Activated CD8-positive, alpha-beta T cell treated with anti-CD3 and anti-CD28 coated beads for 36 hours (primary cell): ENCODE data around the gene PFKFB3. TPM values are rescaled to one million over a fixed set of nuclear protein-coding genes. Genes with fewer than 3 reads are reported as not detected.

Source experiments
- ATAC-seq: fragments of 200-7000 bp; cut with Tn5 transposase; one replicate; pipeline ENCODE4 v1.10.0; 2021; ENCODE audit warnings: mild to moderate bottlenecking, moderate library complexity
- CTCF ChIA-PET: fragments of 350-600 bp; sonication (Branson Sonifier 250); formaldehyde crosslinking; loops from one replicate; lab custom pipeline; 2021; ENCODE audit warnings: antibody characterized with exemption; lab: Charles Lee
- POLR2A ChIA-PET: fragments of 350-600 bp; sonication (Branson Sonifier 250); formaldehyde crosslinking; loops from one replicate; lab custom pipeline; 2021; ENCODE audit warnings: antibody characterized with exemption; lab: Charles Lee
- DNase-seq: peaks from one replicate; pipeline ENCODE4 v3.0.0-alpha.2; 2020
- H3K27ac Mint-ChIP-seq: one replicate; pipeline ENCODE4 v1.8.0; 2021; ENCODE audit warnings: mild to moderate bottlenecking, mixed read lengths
- H3K27me3 Mint-ChIP-seq: one replicate; pipeline ENCODE4 v1.8.0; 2021; ENCODE audit warnings: mixed read lengths
- H3K36me3 Mint-ChIP-seq: one replicate; pipeline ENCODE4 v1.8.0; 2021; ENCODE audit warnings: low read depth, mixed read lengths
- H3K4me1 Mint-ChIP-seq: one replicate; pipeline ENCODE4 v1.8.0; 2021; ENCODE audit warnings: low read depth, mixed read lengths
- H3K4me3 Mint-ChIP-seq: one replicate; pipeline ENCODE4 v1.8.0; 2021; ENCODE audit warnings: mild to moderate bottlenecking, moderate library complexity, mixed read lengths
- H3K9me3 Mint-ChIP-seq: one replicate; pipeline ENCODE4 v1.8.0; 2021; ENCODE audit warnings: mixed read lengths
- intact Hi-C: fragments of 100-400 bp; cut with micrococcal nuclease; formaldehyde crosslinking; loops from one replicate; pipeline ENCODE4 v1.10.0; 2022
- total RNA-seq, 2 experiments: library from RNA; stranded (reverse); gene quantifications; one replicate each; pipeline ENCODE4 v1.2.3, GENCODE V29; 2021
- TF ChIP-seq, protein P1 (sequence below): fragments of 200-600 bp; IDR thresholded peaks from one replicate; pipeline ENCODE4 v1.8.0; 2022; ENCODE audit warnings: antibody characterized with exemption, mild to moderate bottlenecking

Gene PFKFB3
- total RNA-seq, 2 experiments from 2014 or later = 107 to 117 TPM

DNA sequence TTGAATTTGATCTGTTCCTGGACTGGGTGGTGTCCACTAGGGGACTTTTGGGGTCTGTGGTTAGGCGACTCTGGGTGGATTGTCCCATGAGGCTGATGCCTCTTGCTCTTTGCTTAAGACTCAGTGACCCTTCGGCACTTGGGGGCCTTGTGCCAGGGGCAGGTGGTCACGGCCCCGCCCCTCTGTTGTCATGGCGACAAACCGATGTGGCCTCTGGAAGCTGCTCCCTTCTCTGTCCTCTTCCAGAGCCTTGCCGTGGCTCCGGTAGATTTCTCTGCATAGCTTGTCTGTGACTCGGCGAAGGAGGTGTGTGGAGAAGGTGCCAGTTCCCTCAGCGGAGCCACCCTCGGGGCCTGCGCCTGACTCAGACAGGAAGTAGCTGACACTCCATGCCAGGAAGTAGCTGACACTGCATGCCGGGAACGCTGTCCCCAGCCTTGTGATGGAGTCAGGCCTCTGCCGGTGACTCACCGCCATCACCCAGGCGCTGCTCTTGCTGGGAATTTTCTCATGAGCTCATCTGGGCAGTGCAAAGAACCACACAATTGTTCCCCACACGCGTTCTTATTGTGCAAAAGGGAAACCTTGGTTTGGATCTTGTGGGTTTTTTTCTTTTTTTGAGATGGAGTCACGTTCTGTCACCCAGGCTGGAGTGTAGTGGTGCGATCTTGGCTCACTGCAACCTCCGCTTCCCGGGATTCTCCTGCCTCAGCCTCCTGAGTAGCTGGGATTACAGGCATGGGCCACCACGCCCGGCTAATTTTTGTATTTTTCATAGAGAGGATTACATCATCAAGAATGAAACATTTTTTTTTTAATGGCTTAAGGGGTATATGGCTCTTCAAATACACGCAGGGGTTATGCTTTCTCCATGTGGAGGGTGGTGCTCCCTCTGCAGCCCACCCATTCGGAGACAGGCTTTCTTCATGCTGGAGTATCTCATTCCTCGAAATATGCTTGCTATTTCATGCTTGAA lies 72.6 kb downstream of the PFKFB3 start:
- CTCF ChIA-PET = interaction anchor here (1.1 to 2.8 kb wide), 5 partner anchors 12 to 126 kb away, joined by 4 to 13 read pairs (median 5); partner anchors contain the start of gene PFKFB3
- ATAC-seq (peak; percentile 85), DNase-seq (peak; percentile 96)
- peaks cover 14% of the 10 kb centered on the region for H3K36me3 Mint-ChIP-seq
- intact Hi-C loops = loop anchor here (1.0 to 10.0 kb wide), 3 partner anchors 71 to 109 kb away; partner anchors contain the start of gene PFKFB3
- no peaks in the 10 kb centered on the region for H3K27me3 Mint-ChIP-seq
- peak overlapping the region; percentile 72 for H3K4me3 Mint-ChIP-seq
- TF ChIP-seq, protein P1, sequence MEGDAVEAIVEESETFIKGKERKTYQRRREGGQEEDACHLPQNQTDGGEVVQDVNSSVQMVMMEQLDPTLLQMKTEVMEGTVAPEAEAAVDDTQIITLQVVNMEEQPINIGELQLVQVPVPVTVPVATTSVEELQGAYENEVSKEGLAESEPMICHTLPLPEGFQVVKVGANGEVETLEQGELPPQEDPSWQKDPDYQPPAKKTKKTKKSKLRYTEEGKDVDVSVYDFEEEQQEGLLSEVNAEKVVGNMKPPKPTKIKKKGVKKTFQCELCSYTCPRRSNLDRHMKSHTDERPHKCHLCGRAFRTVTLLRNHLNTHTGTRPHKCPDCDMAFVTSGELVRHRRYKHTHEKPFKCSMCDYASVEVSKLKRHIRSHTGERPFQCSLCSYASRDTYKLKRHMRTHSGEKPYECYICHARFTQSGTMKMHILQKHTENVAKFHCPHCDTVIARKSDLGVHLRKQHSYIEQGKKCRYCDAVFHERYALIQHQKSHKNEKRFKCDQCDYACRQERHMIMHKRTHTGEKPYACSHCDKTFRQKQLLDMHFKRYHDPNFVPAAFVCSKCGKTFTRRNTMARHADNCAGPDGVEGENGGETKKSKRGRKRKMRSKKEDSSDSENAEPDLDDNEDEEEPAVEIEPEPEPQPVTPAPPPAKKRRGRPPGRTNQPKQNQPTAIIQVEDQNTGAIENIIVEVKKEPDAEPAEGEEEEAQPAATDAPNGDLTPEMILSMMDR = no peak
- H3K4me1 Mint-ChIP-seq = peaks cover 49% of the 10 kb centered on the region
- H3K9me3 Mint-ChIP-seq = peaks cover 6% of the 10 kb centered on the region
- H3K27ac Mint-ChIP-seq = peak overlapping the region; percentile 96
- POLR2A ChIA-PET = interaction anchor here (0.6 to 1.4 kb wide), 5 partner anchors 11 to 75 kb away, joined by 3 to 6 read pairs (median 3); no protein-coding TSS in a partner anchor

DNA sequence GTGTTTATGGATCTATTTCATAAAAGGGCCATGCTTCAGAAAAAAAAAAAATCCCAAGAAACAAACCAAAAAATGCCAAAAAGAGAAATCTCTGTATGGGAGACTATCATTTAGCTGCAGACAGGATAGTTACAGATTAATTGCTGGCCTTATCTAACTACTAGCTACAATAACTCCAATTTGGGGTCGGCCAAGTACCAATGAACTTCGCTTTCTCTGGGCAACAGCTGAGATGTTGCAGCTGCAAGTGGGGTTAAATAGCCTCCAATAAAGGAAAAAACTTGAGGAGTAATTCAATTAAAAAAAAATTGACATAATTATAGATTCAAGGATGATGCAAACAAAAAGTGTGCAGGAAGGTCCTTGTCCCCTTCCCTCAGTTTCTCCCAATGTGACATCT lies 73.6 kb downstream of the PFKFB3 start:
- DNase-seq (no peak), ATAC-seq (no peak)
- H3K36me3 Mint-ChIP-seq = peaks cover 7% of the 10 kb centered on the region
- H3K27ac Mint-ChIP-seq = peak overlapping the region; percentile 96
- H3K9me3 Mint-ChIP-seq = peaks cover 3% of the 10 kb centered on the region
- H3K4me1 Mint-ChIP-seq = peaks cover 40% of the 10 kb centered on the region
- H3K4me3 Mint-ChIP-seq = no peak overlapping the region
- H3K27me3 Mint-ChIP-seq = no peaks in the 10 kb centered on the region
- TF ChIP-seq, protein P1 = no peak
- CTCF ChIA-PET = no interaction called here
- POLR2A ChIA-PET = interaction anchor here (0.6 kb wide), 1 partner anchor 206 kb away, joined by 3 read pairs; no protein-coding TSS in a partner anchor
- intact Hi-C loops = loop anchor here (10.0 kb wide), 2 partner anchors 72 to 108 kb away; partner anchors contain the start of gene PFKFB3

DNA sequence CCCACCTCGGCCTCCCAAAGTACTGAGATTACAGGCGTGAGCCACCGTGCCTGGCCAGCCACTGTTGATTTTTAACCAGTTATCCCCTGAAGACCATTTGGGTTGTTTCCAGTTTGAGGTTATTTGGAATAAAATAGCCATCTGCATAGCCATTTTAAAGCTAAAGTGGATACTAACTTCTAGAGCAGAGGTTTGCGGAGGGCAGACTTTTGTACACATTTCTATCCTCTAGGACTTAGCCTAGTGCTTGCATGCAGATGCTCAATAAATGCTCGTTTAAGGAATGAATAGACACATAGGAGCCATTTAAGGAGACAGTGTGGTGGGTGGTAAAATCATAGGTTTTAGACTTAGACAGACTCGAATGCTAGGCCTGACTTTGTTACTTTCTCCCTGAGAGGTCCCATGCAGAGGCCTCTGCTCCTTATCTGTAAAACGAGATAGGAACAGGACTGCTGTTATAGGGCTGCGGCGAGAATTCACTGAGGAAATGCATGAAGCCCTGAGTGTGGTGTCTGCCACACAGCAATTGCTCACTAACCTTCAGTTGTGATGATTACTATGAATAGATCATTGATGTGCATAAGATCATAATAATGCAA lies 75.9 kb downstream of the PFKFB3 start:
- peaks cover 3% of the 10 kb centered on the region for H3K9me3 Mint-ChIP-seq
- ATAC-seq (no peak), DNase-seq (no peak)
- peaks cover 7% of the 10 kb centered on the region for H3K36me3 Mint-ChIP-seq
- ChIA-PET CTCF (no interaction called here), POLR2A (no interaction called here)
- no peak overlapping the region for H3K27ac Mint-ChIP-seq
- peaks cover 28% of the 10 kb centered on the region for H3K4me1 Mint-ChIP-seq
- TF ChIP-seq, protein P1 = no peak
- H3K4me3 Mint-ChIP-seq = no peak overlapping the region
- intact Hi-C loops = loop anchor here (10.0 kb wide), 2 partner anchors 74 to 106 kb away; partner anchors contain the start of gene PFKFB3
- no peaks in the 10 kb centered on the region for H3K27me3 Mint-ChIP-seq

DNA sequence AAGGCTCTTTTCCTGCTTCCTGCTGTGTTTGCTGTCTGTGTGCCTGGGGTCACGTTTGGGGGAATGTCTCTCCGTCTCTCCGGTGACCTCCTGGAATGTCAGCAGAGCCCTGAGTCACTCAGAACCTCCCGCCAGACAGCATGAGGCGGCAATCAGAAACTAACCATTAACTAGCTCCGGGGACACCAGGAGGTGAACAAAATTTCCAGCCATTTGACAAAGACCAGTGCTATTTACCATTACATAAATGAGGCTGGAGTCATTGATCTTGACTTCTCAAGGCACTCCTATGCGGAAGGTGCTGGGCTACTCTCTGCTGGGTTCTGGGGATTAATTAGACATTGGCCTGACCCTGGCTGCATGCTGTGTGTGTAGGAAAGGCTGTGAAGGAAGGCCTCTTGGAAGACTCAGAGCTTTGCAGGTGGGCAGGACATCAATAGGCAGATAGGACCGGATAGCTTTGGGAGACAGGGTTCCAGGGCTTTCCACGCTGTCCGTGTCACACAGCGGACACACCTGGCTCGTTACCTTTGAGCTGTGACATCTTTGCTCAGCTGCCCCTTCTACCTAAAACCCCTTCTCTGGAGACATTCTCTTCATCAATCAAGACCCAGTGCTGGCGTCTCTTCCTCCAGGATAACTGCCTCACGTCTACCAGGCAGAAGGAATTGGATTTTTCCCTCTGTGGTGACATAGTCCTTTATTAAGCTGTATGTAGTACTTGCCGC lies 77.0 kb downstream of the PFKFB3 start:
- intact Hi-C loops = loop anchor here (10.0 kb wide), 2 partner anchors 75 to 105 kb away; partner anchors contain the start of gene PFKFB3
- DNase-seq (no peak), ATAC-seq (no peak)
- Mint-ChIP-seq H3K27me3 (no peaks in the 10 kb centered on the region), H3K4me3 (no peak overlapping the region), H3K27ac (no peak overlapping the region), H3K36me3 (peaks cover 7% of the 10 kb centered on the region), H3K4me1 (peaks cover 28% of the 10 kb centered on the region), H3K9me3 (peaks cover 3% of the 10 kb centered on the region)
- TF ChIP-seq, protein P1 = no peak
- ChIA-PET POLR2A (no interaction called here), CTCF (no interaction called here)
